ENCODE measurements around the gene PITPNM3. TPM values are rescaled to one million over a fixed set of nuclear protein-coding genes. Genes with fewer than 3 reads are reported as not detected.

The PITPNM3 gene
- total RNA-seq, 4 donors from 2014 or later = 12.7 to 51.6 (median 29.7) TPM

GRCh38 chr17:6402258-6402657 lies 154.1 kb downstream of the PITPNM3 start:
- 70 to 79% methylated on average over 6 of the region's 6 CpGs for WGBS, 2 donors (ENCODE audit: low coverage in 1 of 2)
- in situ Hi-C loops (cut with MboI; ENCODE audit: low pct_ligation_motif_present in 1 of 4, low pct_unique_long_range_greater_than_20kb in 1 of 4, low sequenced_read_pairs in 3 of 4) = no loop called here
- H3K4me3 ChIP-seq = no peak overlapping the region
- intact Hi-C loops (cut with DNase I; ENCODE audit: low total_unique reads) = no loop called here
- no peak for TF ChIP-seq POLR2A (IDR thresholded peaks at IDR 0.05)
- no peak for TF ChIP-seq EP300 (IDR thresholded peaks at IDR 0.05; ENCODE audit: low read depth)
- TF ChIP-seq CTCF (IDR thresholded peaks at IDR 0.05) = no peak
- no peak for TF ChIP-seq POLR2AphosphoS5 (IDR thresholded peaks at IDR 0.05)
- DNase-seq = no peak
- H3K9me3 ChIP-seq = no peaks in the 10 kb centered on the region
- no peaks in the 10 kb centered on the region for H3K36me3 ChIP-seq
- H3K27ac ChIP-seq = no peak overlapping the region
- H3K4me1 ChIP-seq = no peaks in the 10 kb centered on the region
- peaks cover 15% of the 10 kb centered on the region for H3K27me3 ChIP-seq

Small RNA genes lying within 50 kb of the gene (small RNA-seq; reads per million reads assigned to genes)
- gene RF00017 = 0 reads per million in 4 donors
- gene RNA5SP435 = 0.36 to 1.1 (median 0.71) reads per million in 4 donors

Other genes starting within 250 kb of the PITPNM3 start
- gene AIPL1, start 121.4 kb downstream of the PITPNM3 start, total RNA-seq = not detected
- gene PIMREG, start 112.1 kb downstream of the PITPNM3 start, total RNA-seq = 1 to 10 TPM in 1 of 4 donors, under 1 TPM in 2, not detected in 1; 0.41 to 8.4 (median 0.79) TPM
- gene KIAA0753, start 84.2 kb upstream of the PITPNM3 start, total RNA-seq = 10 to 100 TPM in 3 of 4 donors, 1 to 10 TPM in 1; 9.8 to 41.1 (median 16.9) TPM
- 100 to 1,000 TPM in 3 of 4 donors, 10 to 100 TPM in 1; 60.2 to 439 (median 238) TPM for gene TXNDC17, start 84.5 kb upstream of the PITPNM3 start, total RNA-seq
- gene MED31, start 95.0 kb upstream of the PITPNM3 start, total RNA-seq = 10 to 100 TPM in 1 of 4 donors, 1 to 10 TPM in 3; 1.2 to 36.3 (median 5.9) TPM
- gene C17orf100, start 95.2 kb upstream of the PITPNM3 start, total RNA-seq = 1 to 10 TPM in 2 of 4 donors, not detected in 2; 1.4 to 1.7 TPM
- not detected for gene SLC13A5, start 156.8 kb upstream of the PITPNM3 start, total RNA-seq
- 10 to 100 TPM in 3 of 4 donors, 1 to 10 TPM in 1; 6.7 to 15.5 (median 14.1) TPM for gene XAF1, start 199.5 kb upstream of the PITPNM3 start, total RNA-seq
- gene FBXO39, start 219.7 kb upstream of the PITPNM3 start, total RNA-seq = not detected

All from transverse colon (tissue), 4 donors.